M059J (cell line): ENCODE measurements around the gene INTS7. TPM values are rescaled to one million over a fixed set of nuclear protein-coding genes. Genes with fewer than 3 reads are reported as not detected.

ENCODE experiments used
- DNase-seq: peaks from one replicate; pipeline ENCODE4 v3.0.0-alpha.2; 2012; ENCODE audit warnings: low read depth
- total RNA-seq: library from RNA; depleted of rRNA; stranded (reverse); fragments of >200 nt; shearing (Covaris generic); gene quantifications from 2 replicates; pipeline ENCODE4 v1.2.3, GENCODE V29; 2014; rRNA removed

The INTS7 gene, protein sequence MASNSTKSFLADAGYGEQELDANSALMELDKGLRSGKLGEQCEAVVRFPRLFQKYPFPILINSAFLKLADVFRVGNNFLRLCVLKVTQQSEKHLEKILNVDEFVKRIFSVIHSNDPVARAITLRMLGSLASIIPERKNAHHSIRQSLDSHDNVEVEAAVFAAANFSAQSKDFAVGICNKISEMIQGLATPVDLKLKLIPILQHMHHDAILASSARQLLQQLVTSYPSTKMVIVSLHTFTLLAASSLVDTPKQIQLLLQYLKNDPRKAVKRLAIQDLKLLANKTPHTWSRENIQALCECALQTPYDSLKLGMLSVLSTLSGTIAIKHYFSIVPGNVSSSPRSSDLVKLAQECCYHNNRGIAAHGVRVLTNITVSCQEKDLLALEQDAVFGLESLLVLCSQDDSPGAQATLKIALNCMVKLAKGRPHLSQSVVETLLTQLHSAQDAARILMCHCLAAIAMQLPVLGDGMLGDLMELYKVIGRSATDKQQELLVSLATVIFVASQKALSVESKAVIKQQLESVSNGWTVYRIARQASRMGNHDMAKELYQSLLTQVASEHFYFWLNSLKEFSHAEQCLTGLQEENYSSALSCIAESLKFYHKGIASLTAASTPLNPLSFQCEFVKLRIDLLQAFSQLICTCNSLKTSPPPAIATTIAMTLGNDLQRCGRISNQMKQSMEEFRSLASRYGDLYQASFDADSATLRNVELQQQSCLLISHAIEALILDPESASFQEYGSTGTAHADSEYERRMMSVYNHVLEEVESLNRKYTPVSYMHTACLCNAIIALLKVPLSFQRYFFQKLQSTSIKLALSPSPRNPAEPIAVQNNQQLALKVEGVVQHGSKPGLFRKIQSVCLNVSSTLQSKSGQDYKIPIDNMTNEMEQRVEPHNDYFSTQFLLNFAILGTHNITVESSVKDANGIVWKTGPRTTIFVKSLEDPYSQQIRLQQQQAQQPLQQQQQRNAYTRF
- total RNA-seq, result 26.4 and 36.5 TPM in 2 replicates

DNA sequence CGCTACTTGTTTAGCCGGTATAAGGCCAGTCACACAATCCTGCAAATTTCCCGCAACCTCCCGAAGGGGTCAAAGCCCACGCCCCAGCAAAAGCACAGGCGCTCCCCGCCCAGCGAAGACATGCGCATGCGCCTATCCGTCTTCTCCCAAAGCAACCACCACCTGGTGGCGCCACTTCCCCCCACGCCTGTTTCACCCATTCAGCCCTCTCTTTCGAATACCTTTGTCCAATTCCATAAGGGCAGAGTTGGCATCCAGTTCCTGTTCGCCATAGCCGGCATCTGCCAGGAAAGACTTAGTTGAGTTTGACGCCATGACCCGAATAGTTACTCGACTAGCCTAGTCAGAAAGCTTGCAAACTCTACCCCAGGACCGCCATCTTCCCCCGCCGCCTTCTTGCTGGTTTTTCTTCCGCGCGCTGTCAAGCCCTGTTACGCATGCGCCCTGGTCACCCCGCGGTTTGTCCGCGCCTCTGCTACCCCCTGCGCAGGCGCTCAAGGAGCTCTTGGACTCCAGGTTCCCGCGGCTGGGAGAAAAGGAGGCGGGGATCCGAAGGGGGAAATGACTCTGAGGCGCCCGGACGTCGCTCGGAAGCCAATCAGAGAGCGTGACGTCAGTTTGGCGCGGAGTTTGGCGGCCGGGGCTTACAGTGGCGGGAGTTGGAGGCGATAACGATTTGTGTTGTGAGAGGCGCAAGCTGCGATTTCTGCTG, at the start of gene INTS7, which contains the start of gene DTL:
Gene INTS7, minus strand, starts transcription at position 435 of the 712 bp plus-strand sequence. Its CDS starts 120 bp downstream, at position 315.
Gene DTL, plus strand, starts transcription at position 626 of the 712 bp plus-strand sequence. CDS start 143 bp downstream, outside the sequence.
- DNase-seq, result peak; percentile 100

DNA sequence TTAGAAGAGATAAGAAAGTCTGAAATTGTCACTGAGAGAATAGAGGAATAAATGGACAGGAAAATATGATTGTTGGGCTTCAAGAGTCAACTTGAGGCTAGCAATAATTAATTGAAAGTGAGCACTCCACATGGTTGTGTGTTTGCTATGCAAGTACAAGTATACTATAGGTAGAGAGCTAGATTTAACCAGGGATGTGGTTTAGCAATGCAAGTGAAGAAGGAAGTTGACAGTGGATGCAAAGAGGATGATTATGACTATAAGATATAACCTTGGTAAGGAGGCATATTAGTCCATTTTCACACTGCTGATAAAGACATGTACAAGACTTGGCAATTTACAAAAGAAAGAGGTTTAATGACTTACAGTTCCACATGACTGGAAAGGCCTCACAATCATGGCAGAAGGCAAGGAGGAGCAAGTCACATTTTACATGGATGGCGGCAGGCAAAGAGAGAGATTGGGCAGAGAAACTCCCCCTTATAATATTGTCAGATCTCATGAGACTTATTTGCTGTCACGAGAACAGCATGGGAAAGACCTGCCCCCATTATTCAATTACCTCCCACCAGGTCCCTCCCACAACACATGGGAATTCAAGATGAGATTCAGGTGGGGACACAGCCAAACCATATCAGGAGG, 47.5 kb upstream of the INTS7 start:
- DNase-seq, result no peak

DNA sequence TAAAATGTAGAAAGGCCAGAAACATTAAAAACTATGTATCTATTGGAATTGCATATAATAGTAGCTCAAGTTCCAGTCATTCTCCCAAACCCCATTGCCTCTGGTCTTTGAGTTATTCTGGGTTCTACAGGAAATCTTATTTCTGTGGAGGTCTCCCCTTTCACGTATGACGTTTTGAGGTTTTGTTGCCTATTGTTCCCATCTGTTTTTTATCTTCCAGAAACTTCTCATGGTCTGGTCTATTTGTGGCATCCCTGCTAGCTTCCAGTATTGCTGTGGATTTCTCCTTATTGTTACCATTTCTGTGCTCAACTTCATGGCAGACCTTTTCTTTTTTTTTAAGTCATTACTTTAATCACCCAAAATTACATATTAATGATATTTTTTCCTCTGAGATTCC, 43.5 kb upstream of the INTS7 start:
- no peak for DNase-seq

DNA sequence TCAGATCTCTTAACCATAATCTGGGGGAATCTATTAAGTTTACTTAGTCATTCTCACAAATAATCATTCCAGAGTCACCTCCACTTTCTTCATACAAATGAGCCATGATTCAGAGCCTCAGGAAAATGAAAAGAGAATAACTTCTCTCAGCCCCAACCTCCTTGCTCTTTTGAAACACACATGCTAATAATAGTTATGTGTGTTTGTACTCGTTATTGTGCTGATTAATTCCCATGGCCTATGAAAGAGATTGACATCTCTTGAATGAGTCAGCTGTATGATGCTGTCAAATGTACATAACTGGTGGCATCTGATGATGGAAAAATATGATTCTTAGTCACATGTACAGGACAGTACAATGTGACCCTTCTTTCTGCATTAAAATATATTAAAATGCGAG, 41.7 kb upstream of the INTS7 start:
- DNase-seq, result no peak

DNA sequence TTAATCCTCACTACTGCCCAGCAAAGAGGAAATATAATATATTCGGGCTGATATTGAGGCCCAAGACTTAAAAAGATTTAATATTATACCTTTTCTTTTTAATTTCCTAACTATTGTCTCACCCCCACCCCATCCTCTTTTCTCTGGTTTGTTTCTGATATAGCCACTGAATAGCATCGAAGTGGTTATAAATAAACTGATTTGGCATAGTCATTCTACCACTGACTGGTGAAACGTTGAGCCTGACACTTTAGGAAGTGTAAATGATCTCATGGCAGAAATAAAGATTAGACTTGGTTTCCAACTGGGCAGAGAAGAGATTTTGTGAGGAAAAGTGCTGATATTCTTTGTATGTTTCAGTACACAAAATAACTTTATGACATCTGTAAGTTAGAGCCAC, 39.5 kb upstream of the INTS7 start:
- no peak for DNase-seq

DNA sequence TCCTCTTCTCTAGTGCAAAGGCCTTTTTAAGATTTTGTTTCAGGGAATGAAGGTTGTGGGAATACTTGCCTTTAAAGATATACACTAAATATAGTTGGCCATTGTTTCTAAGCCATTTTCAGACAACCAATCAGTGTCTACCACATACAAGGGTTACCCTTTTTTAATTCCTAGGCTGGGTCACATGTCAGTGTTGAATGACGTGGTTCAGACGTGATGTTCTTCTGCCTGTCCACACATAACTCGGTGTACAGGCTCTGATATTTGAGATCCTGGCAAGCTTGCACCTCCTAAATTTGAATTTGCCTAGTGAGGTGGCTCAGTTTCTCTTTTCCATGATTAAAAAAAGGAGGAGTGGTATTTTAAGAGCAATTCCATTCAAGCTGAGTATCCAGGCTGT, 39.0 kb upstream of the INTS7 start:
- DNase-seq, result no peak

DNA sequence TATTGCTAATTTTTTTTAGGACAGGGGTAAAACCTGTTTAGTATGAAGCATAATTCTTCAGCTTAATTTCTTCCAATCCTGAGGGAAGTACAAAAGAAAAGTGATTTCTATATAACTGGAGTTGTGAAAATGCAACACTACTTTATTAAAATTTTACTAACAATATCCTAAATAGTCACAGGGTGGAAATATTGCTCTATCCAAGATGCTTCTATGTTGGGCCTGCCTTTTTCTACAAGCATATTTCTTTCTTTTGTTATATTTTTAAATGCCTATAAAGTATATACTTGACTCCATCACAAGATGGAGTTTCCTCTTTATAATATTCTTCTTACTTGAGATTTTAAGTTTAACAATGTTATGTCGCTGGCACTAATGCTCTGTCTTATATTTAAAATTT, 38.1 kb upstream of the INTS7 start:
- DNase-seq, result no peak

DNA sequence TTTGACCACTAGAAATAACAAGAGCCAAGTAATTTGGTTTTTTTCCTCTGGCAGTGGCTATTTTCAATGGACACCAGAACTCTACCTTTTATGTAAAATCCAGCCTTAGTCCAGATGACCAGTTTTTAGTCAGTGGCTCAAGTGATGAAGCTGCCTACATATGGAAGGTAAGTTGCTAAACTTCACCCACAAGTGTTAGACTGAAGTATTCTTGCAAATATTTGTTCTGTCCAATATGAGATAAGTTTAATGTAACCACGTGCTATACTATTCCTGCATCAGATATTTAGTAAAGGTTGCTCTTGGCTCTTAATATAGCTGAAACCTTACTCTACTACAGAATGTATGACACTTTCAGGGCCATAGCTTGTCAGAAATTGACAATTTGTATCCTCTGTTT, 36.7 kb upstream of the INTS7 start:
- no peak for DNase-seq

DNA sequence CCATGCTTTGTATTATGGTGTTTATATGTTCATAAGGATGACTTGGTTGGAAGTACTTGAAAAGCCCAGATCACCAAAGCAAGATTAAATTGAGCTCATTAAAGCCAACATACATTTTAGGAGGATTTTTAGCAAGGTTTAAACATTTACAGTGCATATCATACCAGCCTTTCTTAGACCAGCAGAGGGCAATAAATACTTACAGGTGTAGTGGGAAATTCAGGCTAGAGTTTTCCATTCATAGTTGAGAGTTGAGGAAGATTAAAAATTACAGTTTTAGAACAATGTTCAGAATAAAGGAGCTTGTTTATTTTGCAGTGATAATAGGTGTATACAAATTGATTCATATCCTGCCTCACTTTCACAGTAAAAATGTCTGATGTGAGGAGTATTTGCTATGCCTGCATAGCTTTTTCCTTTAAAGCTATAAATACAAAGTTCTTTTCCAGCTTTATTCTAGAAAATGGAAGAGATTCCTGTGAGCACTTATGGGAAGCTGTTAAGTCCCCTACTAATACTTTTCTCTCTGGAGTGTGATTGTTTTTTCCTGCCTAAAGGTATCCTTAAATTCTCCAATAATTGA, 35.5 kb upstream of the INTS7 start:
- DNase-seq, result peak; percentile 43

DNA sequence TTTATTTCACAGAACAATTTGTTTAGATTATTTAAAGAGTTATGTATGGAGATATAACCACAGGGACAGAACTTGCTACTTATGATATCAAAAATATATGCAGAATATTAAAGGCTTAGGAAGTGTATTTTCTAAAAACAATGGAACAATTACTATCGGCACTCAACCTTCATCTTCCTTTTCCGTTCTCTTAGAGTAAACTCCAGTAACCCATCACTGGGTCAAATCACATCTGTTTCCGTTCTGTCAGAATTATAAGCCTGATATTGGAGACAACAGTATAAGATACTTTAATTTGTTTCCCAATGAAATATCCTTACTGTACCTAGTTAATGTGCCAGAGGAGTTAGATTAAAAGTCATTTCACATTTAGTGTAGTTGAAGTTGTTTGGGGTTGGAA, 32.4 kb upstream of the INTS7 start:
- DNase-seq, result no peak

DNA sequence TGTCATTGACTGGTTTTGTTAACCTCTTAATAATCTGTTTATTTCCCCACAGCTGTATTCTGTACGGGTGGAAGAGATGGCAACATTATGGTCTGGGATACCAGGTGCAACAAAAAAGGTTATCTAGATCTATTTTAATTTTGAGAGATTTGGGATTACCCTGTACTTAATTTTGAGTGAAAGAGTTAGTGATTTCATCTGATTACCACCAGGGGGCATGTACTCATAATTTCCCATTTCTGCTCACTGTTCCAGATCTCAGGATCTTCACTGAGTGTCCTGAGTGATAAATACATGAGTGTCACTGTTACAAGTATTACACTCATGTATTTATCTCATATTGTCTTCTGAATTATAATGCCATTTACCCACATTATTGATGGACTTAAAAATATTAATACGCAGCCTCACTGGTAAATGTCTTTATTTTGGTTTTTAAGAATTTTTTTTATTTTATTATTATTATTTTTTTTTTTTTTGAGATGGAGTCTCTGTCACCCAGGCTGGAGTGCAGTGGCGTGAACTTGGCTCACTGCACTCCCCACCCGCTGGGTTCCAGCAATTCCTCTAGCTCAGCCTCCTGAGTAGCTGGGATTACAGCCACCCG, 27.6 kb upstream of the INTS7 start:
- DNase-seq, result peak; percentile 52

DNA sequence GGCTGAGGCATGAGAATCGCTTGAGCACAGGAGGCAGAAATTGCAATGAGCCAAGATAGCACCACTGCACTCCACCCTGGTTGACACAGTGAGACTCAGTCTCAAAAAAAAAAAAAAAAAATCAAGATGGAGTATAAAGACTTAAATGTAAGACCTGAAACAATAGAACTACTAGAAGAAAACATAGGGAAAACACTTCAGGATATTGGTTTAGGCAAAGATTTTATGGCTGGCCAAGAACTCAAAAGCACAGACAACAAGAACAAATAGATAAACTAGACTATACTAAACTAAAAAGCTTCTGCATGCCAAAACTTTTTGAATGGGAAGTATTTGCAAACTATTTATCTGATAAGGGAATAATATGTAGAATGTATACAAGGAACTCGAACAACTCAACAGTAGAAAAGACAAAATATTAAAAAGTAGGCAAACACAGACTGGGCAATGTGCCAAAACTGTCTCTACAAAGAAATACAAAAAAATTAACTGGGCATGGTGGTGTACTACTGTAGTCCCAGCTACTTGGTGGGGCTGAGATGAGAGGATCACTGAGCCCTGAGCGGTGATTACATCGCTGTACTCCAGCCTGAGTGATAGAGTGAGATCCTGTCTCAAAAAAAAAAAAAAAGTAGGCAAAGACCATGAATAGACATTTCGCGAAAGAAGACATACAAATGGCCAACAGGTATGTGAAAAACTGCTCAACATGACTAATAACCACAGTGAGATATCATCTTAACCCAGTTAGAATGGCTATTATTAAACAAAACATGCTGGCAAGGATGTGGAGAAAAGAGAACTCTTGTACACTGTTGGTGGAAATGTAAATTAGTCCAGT, 25.5 kb upstream of the INTS7 start:
- peak; percentile 81 for DNase-seq

DNA sequence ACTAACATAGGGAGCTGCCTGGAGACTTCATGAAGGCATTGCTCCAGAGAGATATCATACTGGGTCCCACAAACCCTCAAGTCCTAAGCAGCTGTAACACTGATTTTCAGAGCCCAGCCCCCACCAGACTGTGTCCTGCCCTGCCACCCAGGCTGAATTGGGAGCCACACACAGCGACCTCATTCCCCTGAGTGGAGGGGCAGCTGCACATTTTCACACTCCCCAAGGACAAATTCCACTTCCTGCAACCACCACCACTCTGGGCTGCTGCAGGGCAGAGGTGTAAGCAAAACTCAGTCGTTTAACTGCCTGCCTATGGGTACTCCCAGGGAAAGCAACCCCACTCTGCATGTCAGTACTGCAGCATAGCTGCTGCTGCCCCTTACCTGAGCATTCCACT, 20.0 kb upstream of the INTS7 start:
- DNase-seq, result no peak

DNA sequence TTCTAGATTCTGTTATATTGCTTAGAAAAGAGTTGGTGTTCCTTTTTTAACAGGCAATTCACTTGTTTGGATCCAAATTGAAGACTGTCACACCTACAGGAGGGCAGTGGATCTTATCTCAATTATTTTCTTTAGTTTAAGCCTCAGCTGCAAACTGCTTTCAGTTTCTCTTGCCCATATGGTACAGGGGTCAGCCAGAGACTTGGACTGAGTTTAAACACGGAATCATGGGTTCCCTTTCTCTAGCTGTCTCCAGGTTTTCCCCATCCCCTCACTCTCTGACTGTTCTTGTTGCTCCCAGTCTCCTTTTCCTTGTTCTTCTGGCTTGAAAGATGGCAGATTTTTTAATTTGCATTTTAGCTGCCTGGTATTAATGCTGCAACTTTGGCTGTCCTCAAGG, 18.6 kb upstream of the INTS7 start:
- DNase-seq, result no peak

DNA sequence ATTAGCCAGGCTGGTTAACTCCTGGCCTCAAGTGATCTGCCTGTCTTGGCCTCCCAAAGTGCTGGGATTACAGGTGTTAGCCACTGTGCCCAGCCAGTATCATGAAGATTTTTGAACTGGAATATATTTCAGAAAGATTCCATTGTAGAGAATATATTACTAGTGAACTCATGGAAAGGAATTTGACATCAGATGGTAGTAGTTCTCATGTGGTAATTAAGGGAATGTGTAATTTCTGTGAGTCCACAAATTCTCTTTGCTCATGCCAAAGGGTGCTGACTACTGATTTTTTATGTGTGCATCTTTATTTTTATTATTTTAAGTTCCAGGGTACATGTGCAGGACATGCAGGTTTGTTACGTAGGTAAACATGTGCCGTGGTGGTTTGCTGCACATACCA, 10.6 kb upstream of the INTS7 start:
- no peak for DNase-seq

DNA sequence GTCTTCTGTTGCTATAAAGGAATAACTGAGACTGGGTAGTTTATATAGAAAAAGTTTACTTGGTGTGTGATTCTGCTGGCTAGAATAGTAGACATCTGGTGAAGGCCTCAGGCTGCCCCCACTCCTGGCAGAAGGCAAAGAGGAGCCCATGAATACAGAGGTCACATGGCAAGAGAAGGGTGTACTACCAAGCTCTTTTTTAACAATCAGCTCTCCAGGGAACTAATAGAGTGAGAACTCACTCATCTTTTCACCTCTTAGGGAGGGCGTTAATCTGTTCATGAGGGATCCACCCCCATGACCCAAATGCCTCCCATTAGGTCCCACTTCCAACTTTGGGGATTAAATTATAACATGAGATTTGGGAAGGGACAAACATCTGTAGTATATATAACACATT, 9.5 kb upstream of the INTS7 start:
- DNase-seq, result no peak

DNA sequence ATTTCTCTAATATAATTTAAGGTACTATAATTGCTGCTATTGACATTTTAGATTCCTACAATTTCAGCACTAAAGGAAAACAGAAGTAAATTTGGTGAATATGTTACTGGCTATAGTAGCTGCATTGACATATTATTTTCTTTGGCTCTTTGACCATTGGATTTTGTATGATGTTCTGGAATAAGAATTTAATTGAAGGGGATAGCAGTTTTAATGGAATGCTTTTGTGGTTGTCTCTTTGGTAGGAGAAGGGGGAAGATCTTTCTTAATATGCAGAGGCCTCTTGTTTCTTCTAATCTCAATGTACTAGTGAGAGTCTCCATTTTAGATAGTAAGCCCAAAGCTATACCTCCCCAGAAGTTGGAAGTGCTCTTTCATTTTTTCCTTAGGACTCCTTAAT, 7.1 kb upstream of the INTS7 start:
- DNase-seq, result no peak

DNA sequence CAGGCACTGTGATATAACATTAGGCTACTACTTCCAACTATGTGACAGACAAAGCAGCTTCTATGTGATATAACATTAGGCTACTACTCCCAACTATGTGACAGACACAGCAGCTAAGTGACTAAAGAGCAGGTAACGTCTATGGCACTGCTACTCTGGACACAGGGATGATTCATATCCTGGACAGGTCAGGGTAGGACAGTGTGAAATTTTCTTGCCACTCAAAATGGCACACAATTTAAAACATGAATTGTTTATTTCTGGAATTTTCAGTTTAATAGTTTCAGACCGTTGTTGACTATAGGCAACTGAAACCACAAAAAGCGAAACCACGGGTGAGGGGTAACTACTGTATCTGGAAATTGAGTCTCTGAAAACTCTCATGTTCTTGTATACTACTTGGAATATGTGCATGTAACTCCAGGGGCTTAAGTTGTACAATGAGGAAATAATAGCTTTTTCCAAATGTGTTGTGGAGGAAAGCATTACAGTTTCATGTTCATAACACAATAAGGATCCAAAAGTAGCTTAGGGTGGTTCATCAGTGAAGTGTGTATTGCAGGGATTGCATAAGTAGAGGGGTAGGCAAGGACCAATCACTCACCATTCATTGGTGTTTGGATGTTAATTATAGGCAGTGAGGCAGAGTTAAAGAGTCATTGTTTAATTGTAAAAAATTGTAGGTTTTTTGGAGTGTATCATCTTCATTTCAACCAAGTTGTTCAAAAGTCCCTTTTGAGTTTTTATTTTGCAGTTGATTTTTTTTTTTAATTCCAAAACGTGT, 5.5 kb upstream of the INTS7 start:
- DNase-seq, result peak; percentile 62

DNA sequence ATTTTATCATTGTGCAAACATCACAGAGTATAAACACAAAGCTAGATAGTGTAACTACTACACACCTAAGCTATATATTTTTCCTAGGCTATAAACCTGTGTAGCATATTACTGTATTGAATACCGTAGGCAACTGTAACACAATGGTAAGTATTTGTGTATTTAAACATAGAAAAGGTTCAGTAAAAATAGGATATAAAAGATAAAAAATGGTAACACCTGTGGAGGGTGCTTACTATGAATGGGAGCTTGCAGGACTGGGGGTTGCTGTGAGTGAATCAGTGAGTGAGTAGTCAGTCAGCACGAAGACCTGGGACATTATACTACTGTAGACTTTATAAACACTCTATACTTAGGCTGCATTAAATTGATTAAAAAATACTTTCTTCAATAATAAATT, 4.3 kb upstream of the INTS7 start:
- no peak for DNase-seq
